ENCODE measurements around the gene CEP152. TPM values are rescaled to one million over a fixed set of nuclear protein-coding genes. Genes with fewer than 3 reads are reported as not detected.

CEP152 gene
- total RNA-seq, 1 donor from 2014 or later, result 1.3 TPM

Other genes starting within 250 kb of the CEP152 start
- 27.6 TPM for gene FBN1, start 165.4 kb downstream of the CEP152 start, total RNA-seq
- gene EID1, start 67.1 kb upstream of the CEP152 start, total RNA-seq, result 223 TPM
- 2.4 TPM for gene SHC4, start 152.8 kb upstream of the CEP152 start, total RNA-seq
- 42.7 TPM for gene SECISBP2L, start 235.4 kb upstream of the CEP152 start, total RNA-seq

All from left ventricle myocardium superior (tissue), 1 donor.